Cardiac muscle cell (in vitro differentiated cells and primary cell): Measurements from ENCODE around the gene CFAP161. TPM values are rescaled to one million over a fixed set of nuclear protein-coding genes. Genes with fewer than 3 reads are reported as not detected.

Source experiments
- DNase-seq, 2 donors: peaks; one replicate each; pipeline versions ENCODE4 v3.0.0 to v3.0.0-alpha.2; 2010 to 2017; ENCODE audit warnings: low read depth in 1 of 2, low spot score in 1 of 2
- H3K27ac ChIP-seq: fragments of 200-600 bp; sonication (generic); 2 replicates; pipeline ENCODE4 v1.5.1; 2016
- H3K27me3 ChIP-seq: fragments of 200-600 bp; sonication (generic); 2 replicates; pipeline ENCODE4 v1.6.0; 2016; ENCODE audit warnings: control low read depth
- H3K36me3 ChIP-seq: fragments of 200-600 bp; sonication (generic); 2 replicates; pipeline ENCODE4 v1.5.1; 2016; ENCODE audit warnings: control low read depth
- H3K4me1 ChIP-seq: fragments of 200-600 bp; sonication (generic); 2 replicates; pipeline ENCODE4 v1.8.1; 2017; ENCODE audit warnings: low read depth, mild to moderate bottlenecking, mixed run types
- H3K4me3 ChIP-seq: fragments of 200-600 bp; sonication (generic); 2 replicates; pipeline ENCODE4 v1.5.1; 2016; ENCODE audit warnings: mild to moderate bottlenecking
- H3K9me3 ChIP-seq: fragments of 200-600 bp; sonication (generic); 2 replicates; pipeline ENCODE4 v1.5.1; 2017; ENCODE audit warnings: low read depth, mild to moderate bottlenecking, control low read depth
- polyA plus RNA-seq: library from polyadenylated mRNA; unstranded; fragments of >200 nt; fragmentation: Nextera tagmentation; extraction: Ambion mirVana; gene quantifications from 2 replicates; pipeline ENCODE4 v1.2.1, GENCODE V29; 2016
- total RNA-seq: library from RNA; depleted of rRNA; stranded (reverse); fragments of >200 nt; gene quantifications from 2 replicates; pipeline ENCODE4 v1.2.3, GENCODE V29; 2016
- TF ChIP-seq, protein P1 (sequence below): IDR thresholded peaks from 2 replicates; pipeline ENCODE4 v1.5.1; 2012; ENCODE audit warnings: low read depth, mild to moderate bottlenecking, low read length

The CFAP161 gene
- total and polyA plus RNA-seq, 2 experiments from 2014 or later = not detected

DNA sequence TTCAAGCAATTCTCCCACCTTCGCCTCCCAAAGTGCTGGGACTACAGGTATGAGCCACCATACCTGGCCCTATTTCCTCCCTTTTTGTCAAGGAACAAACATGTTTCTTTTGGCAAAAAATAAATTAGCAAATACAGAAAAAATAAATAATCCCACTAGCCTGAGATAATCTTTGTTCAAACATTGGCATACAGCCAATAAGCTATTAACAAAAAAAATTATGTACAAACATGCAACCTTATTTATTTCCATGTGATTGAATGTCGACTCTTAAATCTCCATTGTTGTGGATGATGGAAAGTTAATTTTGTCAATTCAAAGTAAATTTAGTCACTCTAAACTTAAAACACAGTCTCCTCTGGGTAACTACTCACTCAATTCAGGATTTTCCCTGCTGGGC, 44.3 kb downstream of the CFAP161 start:
- no peaks in the 10 kb centered on the region for H3K4me1 ChIP-seq

DNA sequence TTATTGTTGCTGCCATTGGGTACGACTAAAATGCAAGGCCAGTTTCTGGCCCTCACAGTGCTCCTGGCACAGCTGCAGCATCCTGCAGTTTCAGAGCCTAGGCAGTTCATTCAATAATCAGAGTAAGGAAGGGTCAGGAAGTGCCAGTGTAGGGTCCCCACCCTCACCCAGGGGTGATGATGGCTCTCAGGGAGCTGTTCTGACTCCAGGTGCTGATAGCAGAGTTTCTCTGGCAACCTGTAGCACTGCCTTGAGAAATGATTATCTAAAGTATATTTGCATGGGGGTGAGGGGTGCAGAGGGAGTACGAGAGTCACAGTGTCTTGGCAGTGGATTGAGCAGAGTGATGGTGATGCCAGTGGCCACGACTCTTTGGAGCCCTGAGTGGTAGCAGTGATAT, 47.1 kb downstream of the CFAP161 start:
- Histone ChIP-seq H3K4me1 (no peaks in the 10 kb centered on the region), H3K27ac (no peak overlapping the region), H3K4me3 (no peak overlapping the region), H3K36me3 (no peaks in the 10 kb centered on the region), H3K27me3 (peaks cover 16% of the 10 kb centered on the region), H3K9me3 (no peaks in the 10 kb centered on the region)
- TF ChIP-seq, protein P1, sequence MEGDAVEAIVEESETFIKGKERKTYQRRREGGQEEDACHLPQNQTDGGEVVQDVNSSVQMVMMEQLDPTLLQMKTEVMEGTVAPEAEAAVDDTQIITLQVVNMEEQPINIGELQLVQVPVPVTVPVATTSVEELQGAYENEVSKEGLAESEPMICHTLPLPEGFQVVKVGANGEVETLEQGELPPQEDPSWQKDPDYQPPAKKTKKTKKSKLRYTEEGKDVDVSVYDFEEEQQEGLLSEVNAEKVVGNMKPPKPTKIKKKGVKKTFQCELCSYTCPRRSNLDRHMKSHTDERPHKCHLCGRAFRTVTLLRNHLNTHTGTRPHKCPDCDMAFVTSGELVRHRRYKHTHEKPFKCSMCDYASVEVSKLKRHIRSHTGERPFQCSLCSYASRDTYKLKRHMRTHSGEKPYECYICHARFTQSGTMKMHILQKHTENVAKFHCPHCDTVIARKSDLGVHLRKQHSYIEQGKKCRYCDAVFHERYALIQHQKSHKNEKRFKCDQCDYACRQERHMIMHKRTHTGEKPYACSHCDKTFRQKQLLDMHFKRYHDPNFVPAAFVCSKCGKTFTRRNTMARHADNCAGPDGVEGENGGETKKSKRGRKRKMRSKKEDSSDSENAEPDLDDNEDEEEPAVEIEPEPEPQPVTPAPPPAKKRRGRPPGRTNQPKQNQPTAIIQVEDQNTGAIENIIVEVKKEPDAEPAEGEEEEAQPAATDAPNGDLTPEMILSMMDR = no peak
- peak in 1 of 2 donors; percentile 28 for DNase-seq

More for the DNA sequence above, 44.3 kb downstream of the CFAP161 start:
- Histone ChIP-seq H3K27me3 (peaks cover 12% of the 10 kb centered on the region), H3K9me3 (no peaks in the 10 kb centered on the region), H3K36me3 (no peaks in the 10 kb centered on the region), H3K4me3 (no peak overlapping the region), H3K27ac (no peak overlapping the region)
- TF ChIP-seq, protein P1 = no peak
- no peak for DNase-seq

DNA sequence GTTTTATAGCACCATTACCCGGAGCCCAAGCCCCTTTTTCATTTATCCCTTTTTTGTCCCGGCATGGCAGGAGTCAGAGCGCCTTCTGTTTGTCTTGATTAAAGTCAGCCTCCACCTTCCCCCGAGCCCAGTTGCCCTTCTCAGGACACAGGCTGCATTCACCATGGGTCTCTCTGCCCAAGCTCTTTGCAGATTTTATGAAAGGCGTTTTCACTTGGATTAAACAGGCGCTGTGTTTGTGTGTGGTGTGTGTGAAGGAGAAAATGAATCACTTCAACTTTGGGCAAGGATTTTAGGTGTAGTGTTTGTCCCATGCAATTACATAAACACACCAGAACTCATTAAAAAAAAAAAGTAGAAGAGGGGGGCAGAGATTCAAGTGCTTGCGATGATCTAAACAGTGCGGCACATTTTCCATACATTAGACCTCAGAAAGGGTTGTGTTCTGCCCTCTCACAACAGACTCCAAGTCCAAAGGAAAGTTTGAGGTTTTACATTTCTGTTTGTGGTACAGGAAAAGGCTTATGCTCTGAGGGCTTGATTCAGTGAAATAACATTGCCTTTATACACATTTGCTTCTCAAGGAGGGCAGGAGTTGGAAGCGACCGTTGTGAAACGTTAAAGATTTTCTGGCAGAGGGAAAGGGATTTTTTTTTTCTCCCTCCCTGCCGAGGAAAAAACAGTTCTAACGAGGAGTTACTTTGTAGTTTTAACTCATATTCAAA, 48.1 kb downstream of the CFAP161 start:
- H3K4me3 ChIP-seq = no peak overlapping the region
- H3K4me1 ChIP-seq = no peaks in the 10 kb centered on the region
- DNase-seq = peak in 1 of 2 donors; percentile 58
- peaks cover 16% of the 10 kb centered on the region for H3K27me3 ChIP-seq
- no peaks in the 10 kb centered on the region for H3K9me3 ChIP-seq
- TF ChIP-seq, protein P1 = no peak
- no peak overlapping the region for H3K27ac ChIP-seq
- no peaks in the 10 kb centered on the region for H3K36me3 ChIP-seq

DNA sequence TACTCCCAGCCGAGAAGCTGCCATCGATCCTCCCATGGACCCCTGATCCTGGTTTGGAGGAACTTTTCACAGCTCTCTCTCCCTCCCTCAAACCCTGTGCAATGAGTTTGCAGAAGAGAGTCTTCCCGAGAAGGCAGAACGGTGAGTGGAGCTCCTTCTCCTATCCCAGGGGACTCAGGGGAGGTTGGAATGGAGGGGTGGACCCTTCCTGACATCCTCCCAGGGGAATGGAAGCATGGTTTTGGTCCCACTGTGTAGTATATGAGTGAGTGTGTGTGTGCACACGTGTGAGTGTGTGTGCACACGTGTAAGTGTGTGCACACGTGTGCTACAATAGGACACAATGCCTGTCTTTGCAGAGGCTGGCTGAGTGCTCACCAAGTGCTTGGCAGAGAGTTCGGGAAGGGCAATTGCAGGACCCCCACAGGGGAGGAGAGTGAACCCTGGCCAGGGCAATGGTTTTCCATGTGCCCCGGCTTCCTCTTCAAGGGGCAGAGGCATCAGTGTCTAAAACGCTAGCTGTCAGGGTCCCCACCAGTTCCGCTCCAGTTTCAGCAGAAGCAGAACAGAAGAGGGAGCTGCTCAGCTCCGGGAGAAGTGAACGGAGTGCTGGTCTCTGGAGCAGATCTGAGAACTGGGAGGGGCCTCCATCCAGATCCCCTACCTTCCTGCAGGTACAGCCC, 48.8 kb downstream of the CFAP161 start:
- H3K27me3 ChIP-seq = peaks cover 16% of the 10 kb centered on the region
- no peaks in the 10 kb centered on the region for H3K36me3 ChIP-seq
- H3K9me3 ChIP-seq = no peaks in the 10 kb centered on the region
- TF ChIP-seq, protein P1 = peak; percentile 27
- no peaks in the 10 kb centered on the region for H3K4me1 ChIP-seq
- no peak overlapping the region for H3K4me3 ChIP-seq
- DNase-seq = no peak
- H3K27ac ChIP-seq = no peak overlapping the region

DNA sequence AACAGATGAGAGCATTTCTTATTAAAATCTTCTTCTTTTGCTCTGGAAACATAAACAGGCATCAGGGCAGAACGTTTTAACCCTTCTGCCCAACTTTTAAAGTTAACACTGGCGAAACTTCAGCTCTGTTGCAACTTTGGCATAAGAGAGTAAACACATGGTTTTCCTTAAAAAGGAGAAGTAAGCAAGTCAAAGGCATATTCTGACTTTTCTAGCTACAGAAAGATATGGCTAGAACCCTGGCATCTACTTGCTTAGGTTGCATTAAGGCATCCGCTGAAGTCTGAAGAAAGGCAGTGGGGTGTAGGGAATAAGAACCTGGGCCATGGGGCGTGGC, 49.3 kb downstream of the CFAP161 start:
- DNase-seq = no peak
- H3K4me3 ChIP-seq = no peak overlapping the region
- peaks cover 16% of the 10 kb centered on the region for H3K27me3 ChIP-seq
- no peaks in the 10 kb centered on the region for H3K9me3 ChIP-seq
- no peaks in the 10 kb centered on the region for H3K4me1 ChIP-seq
- TF ChIP-seq, protein P1 = no peak
- no peaks in the 10 kb centered on the region for H3K36me3 ChIP-seq
- H3K27ac ChIP-seq = no peak overlapping the region
